Measurements from ENCODE around the gene FGD5. TPM values are rescaled to one million over a fixed set of nuclear protein-coding genes. Genes with fewer than 3 reads are reported as not detected.

FGD5 gene
- polyA plus RNA-seq, 3 donors: 0.03 TPM; not detected in 2

DNA sequence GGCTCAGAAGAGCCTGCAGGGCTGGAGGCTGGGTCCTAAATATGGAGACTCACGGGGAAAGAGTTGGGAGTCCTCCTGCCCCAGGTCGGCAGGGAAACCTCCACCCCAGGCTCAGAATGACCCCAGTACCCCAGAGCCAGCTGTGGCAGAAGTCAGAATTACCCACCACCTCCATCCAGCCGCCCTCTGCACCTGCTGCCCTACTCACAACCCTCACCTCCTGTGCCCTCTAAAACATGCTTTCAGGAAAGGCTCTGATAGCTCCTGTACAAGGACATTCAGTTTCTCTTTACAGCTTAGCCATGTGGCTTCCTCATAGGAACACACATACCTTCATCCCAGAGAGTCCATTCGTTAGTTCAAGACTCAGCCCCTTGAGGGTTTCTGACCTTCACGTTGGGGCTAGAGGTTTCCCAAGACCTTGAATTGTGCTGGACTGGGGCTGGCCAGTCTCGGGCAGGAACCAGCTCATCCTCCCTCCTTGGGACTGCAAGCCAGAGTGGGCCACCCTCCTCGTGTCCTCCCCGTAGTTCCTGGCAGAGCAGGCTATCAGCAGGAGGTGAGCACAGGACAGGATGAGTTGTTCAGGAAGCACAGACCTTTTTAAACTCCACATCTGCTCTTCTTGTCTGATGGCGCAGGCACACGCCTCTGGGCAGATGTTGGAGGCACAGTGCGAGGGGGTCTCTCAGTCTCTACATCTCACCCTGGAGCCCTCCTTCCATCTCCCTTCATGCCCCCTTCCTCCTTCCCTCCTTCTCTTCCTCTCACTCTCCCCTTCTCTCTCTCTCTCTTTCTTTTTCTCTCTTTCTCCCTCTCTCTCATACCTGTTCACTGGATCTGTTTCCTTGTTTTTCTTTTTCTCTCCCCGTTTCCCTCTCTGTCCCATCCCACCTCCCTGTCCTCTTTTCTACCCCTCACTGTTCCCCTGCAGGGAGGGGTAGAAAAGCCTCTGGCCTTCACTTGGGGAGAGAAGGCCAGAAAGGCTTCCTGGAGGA, 72.7 kb downstream of the FGD5 start:
- 83% methylated on average over 11 of the region's 12 CpGs for WGBS (ENCODE audit: insufficient coverage)
- no peak overlapping the region for H2AFZ ChIP-seq (ENCODE audit: insufficient read depth, low read depth, low read length, poor library complexity, severe bottlenecking)
- H4K20me1 ChIP-seq (ENCODE audit: insufficient read depth, low read length): no peaks in the 10 kb centered on the region
- H3K4me2 ChIP-seq (replicated peaks; ENCODE audit: extremely low read depth, low read length, poor library complexity, severe bottlenecking): no peak overlapping the region
- H3K9me3 Mint-ChIP-seq: no peaks in the 10 kb centered on the region
- TF ChIP-seq, protein P1, sequence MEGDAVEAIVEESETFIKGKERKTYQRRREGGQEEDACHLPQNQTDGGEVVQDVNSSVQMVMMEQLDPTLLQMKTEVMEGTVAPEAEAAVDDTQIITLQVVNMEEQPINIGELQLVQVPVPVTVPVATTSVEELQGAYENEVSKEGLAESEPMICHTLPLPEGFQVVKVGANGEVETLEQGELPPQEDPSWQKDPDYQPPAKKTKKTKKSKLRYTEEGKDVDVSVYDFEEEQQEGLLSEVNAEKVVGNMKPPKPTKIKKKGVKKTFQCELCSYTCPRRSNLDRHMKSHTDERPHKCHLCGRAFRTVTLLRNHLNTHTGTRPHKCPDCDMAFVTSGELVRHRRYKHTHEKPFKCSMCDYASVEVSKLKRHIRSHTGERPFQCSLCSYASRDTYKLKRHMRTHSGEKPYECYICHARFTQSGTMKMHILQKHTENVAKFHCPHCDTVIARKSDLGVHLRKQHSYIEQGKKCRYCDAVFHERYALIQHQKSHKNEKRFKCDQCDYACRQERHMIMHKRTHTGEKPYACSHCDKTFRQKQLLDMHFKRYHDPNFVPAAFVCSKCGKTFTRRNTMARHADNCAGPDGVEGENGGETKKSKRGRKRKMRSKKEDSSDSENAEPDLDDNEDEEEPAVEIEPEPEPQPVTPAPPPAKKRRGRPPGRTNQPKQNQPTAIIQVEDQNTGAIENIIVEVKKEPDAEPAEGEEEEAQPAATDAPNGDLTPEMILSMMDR (IDR thresholded peaks at IDR 0.05): no peak
- H3K4me3 ChIP-seq (replicated peaks in 1 of 3; ENCODE audit: low read depth in 2 of 3, low read length in 3 of 3): no peak overlapping the region
- H3K4me1 Mint-ChIP-seq: no peaks in the 10 kb centered on the region
- intact Hi-C loops (cut with micrococcal nuclease): no loop called here
- no peaks in the 10 kb centered on the region for H3K36me3 Mint-ChIP-seq
- H3K27ac ChIP-seq (ENCODE audit: low read depth in 1 of 2, low read length in 2 of 2): no peak overlapping the region
- no peaks in the 10 kb centered on the region for H3K4me1 ChIP-seq (ENCODE audit: control insufficient read depth in 1 of 2, insufficient read depth in 2 of 2, low read length in 2 of 2)
- H3K27me3 Mint-ChIP-seq (ENCODE audit: low read depth in 3 of 3): peaks cover 0 to 14% (median 7%) of the 10 kb centered on the region in 3 donors
- no peak overlapping the region for H3K9ac ChIP-seq (ENCODE audit: insufficient read depth, low read length, poor library complexity, severe bottlenecking)
- H3K27me3 ChIP-seq (ENCODE audit: control insufficient read depth in 2 of 2, insufficient read depth in 2 of 2, low read length in 2 of 2): no peaks in the 10 kb centered on the region
- no peak overlapping the region for H3K27ac Mint-ChIP-seq
- no peaks in the 10 kb centered on the region for H3K36me3 ChIP-seq (replicated peaks in 1 of 2; ENCODE audit: control insufficient read depth in 1 of 2, insufficient read depth in 2 of 2, low read length in 2 of 2)
- H3K9me3 ChIP-seq (replicated peaks in 1 of 2; ENCODE audit: control insufficient read depth in 1 of 2, insufficient read depth in 1 of 2, low read length in 2 of 2): no peaks in the 10 kb centered on the region
- DNase-seq: no peak
- no peaks in the 10 kb centered on the region for H3K79me2 ChIP-seq (ENCODE audit: insufficient read depth, low read length)
- no peak overlapping the region for H3K4me3 Mint-ChIP-seq

DNA sequence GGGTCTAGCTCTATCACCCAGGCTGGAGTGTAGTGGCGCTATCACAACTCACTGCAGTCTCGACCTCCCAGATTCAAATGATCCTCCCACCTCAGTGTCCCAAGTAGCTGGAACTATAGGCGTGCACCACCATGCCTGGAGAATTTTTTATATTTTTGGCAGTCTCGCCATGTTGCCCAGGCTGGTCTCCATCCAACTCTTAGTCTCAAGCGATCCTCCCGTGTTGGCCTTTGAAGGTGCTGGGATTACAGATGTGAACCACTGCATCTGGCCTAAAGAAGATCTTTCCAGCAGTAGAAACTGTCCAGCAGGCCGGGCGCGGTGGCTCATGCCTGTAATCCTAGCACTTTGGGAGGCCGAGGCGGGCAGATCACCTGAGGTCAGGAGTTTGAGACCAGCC, 73.5 kb downstream of the FGD5 start:
- no peaks in the 10 kb centered on the region for H3K36me3 Mint-ChIP-seq
- intact Hi-C loops (cut with micrococcal nuclease): no loop called here
- H3K27ac Mint-ChIP-seq: no peak overlapping the region
- Histone ChIP-seq H3K36me3 (replicated peaks in 1 of 2; ENCODE audit: control insufficient read depth in 1 of 2, insufficient read depth in 2 of 2, low read length in 2 of 2) (no peaks in the 10 kb centered on the region), H3K9me3 (replicated peaks in 1 of 2; ENCODE audit: control insufficient read depth in 1 of 2, insufficient read depth in 1 of 2, low read length in 2 of 2) (no peaks in the 10 kb centered on the region), H3K79me2 (ENCODE audit: insufficient read depth, low read length) (no peaks in the 10 kb centered on the region), H3K27ac (ENCODE audit: low read depth in 1 of 2, low read length in 2 of 2) (no peak overlapping the region), H3K4me3 (replicated peaks in 1 of 3; ENCODE audit: low read depth in 2 of 3, low read length in 3 of 3) (no peak overlapping the region), H3K4me1 (ENCODE audit: control insufficient read depth in 1 of 2, insufficient read depth in 2 of 2, low read length in 2 of 2) (no peaks in the 10 kb centered on the region), H3K9ac (ENCODE audit: insufficient read depth, low read length, poor library complexity, severe bottlenecking) (no peak overlapping the region), H4K20me1 (ENCODE audit: insufficient read depth, low read length) (no peaks in the 10 kb centered on the region), H2AFZ (ENCODE audit: insufficient read depth, low read depth, low read length, poor library complexity, severe bottlenecking) (no peak overlapping the region), H3K27me3 (ENCODE audit: control insufficient read depth in 2 of 2, insufficient read depth in 2 of 2, low read length in 2 of 2) (no peaks in the 10 kb centered on the region), H3K4me2 (replicated peaks; ENCODE audit: extremely low read depth, low read length, poor library complexity, severe bottlenecking) (no peak overlapping the region)
- H3K4me3 Mint-ChIP-seq: no peak overlapping the region
- no peaks in the 10 kb centered on the region for H3K9me3 Mint-ChIP-seq
- TF ChIP-seq, protein P1 (IDR thresholded peaks at IDR 0.05): no peak
- no peak for DNase-seq
- H3K4me1 Mint-ChIP-seq: no peaks in the 10 kb centered on the region
- peaks cover 0 to 15% (median 7%) of the 10 kb centered on the region in 3 donors for H3K27me3 Mint-ChIP-seq (ENCODE audit: low read depth in 3 of 3)
- WGBS (ENCODE audit: insufficient coverage): 89% methylated on average over 6 of the region's 11 CpGs
